HEK293T (cell line): ENCODE results near the gene CDH4.

Experiments
- ARNT ChIP-seq: fragments of 450-650 bp; IDR thresholded peaks from 2 replicates; pipeline ENCODE4 v1.6.1; 2017; ENCODE audit warnings: mild to moderate bottlenecking
- BHLHE40 ChIP-seq: fragments of 450-650 bp; IDR thresholded peaks from 2 replicates; pipeline ENCODE4 v1.6.1; 2016; ENCODE audit warnings: mild to moderate bottlenecking, moderate library complexity, borderline replicate concordance
- CTBP1 ChIP-seq: fragments of 450-650 bp; IDR thresholded peaks from 2 replicates; pipeline ENCODE4 v1.6.1; 2016; ENCODE audit warnings: borderline replicate concordance
- ELF4 ChIP-seq: fragments of 450-650 bp; IDR thresholded peaks from 2 replicates; pipeline ENCODE4 v1.6.1; 2017; ENCODE audit warnings: antibody characterized with exemption
- FOXK2 ChIP-seq: fragments of 450-650 bp; IDR thresholded peaks from 2 replicates; pipeline ENCODE4 v1.6.1; 2016; ENCODE audit warnings: mild to moderate bottlenecking
- FOXM1 ChIP-seq: fragments of 450-650 bp; IDR thresholded peaks from 2 replicates; pipeline ENCODE4 v1.6.1; 2017; ENCODE audit warnings: mild to moderate bottlenecking, borderline replicate concordance
- HDGF ChIP-seq: fragments of 450-650 bp; IDR thresholded peaks from 2 replicates; pipeline ENCODE4 v1.6.1; 2017; ENCODE audit warnings: antibody characterized with exemption, borderline replicate concordance
- L3MBTL2 ChIP-seq: fragments of 450-650 bp; conservative IDR thresholded peaks from 2 replicates; pipeline ENCODE4 v1.6.1; 2016; ENCODE audit warnings: mild to moderate bottlenecking
- SP1 ChIP-seq: fragments of 450-650 bp; IDR thresholded peaks from 2 replicates; pipeline ENCODE4 v1.6.1; 2017
- TARDBP ChIP-seq: fragments of 450-650 bp; IDR thresholded peaks from 2 replicates; pipeline ENCODE4 v1.6.1; 2016
- ZNF384 ChIP-seq: fragments of 450-650 bp; IDR thresholded peaks from 2 replicates; pipeline ENCODE4 v1.6.1; 2016
- TF ChIP-seq, protein P1 (sequence below): fragments of 450-650 bp; IDR thresholded peaks from 2 replicates; pipeline ENCODE4 v1.6.1; 2016

DNA sequence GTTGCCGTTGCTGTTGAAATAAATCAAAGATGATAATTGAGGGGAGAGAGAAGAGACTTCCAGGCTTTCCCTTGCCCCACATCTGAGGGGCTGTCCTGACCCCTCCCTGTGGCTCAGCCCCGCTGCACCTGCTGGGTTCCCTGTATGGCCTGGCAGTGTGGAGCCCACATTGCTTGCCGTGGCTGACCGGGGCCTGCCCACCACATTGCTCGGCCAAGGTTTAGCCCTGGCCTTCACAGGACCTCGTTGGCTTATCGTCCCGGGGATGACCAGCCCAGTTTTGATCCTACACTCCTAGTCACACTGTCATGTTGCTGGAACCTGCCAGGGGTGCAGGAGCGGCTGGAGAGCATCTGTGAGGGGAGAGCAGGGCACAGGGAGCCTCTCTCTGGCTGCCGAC lies 102.4 kb downstream of the CDH4 start:
- no peak for TF ChIP-seq FOXM1
- TF ChIP-seq BHLHE40: no peak
- TF ChIP-seq SP1: no peak
- TF ChIP-seq FOXK2: no peak
- no peak for TF ChIP-seq ELF4
- TF ChIP-seq TARDBP: no peak
- no peak for TF ChIP-seq ZNF384
- TF ChIP-seq CTBP1: no peak
- no peak for TF ChIP-seq L3MBTL2
- TF ChIP-seq, protein P1, sequence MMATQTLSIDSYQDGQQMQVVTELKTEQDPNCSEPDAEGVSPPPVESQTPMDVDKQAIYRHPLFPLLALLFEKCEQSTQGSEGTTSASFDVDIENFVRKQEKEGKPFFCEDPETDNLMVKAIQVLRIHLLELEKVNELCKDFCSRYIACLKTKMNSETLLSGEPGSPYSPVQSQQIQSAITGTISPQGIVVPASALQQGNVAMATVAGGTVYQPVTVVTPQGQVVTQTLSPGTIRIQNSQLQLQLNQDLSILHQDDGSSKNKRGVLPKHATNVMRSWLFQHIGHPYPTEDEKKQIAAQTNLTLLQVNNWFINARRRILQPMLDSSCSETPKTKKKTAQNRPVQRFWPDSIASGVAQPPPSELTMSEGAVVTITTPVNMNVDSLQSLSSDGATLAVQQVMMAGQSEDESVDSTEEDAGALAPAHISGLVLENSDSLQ: no peak
- TF ChIP-seq ARNT: no peak
- no peak for TF ChIP-seq HDGF
